Right forelimb (tissue), 1 donor: ENCODE results near the gene SSR1.
"Not testable (repeated sequence)": the region's sequence is repeated elsewhere in the genome, so short reads cannot be mapped to it uniquely, and the experiment has no call there.

ENCODE experiments used
- DNase-seq: peaks from one replicate; pipeline ENCODE4 v3.0.0-alpha.2; 2018

Gene SSR1

GRCh38 chr6:7274525-7274924 is 38.5 kb downstream of the SSR1 start:
- not testable (repeated sequence) for DNase-seq

GRCh38 chr6:7273709-7274108 is 39.3 kb downstream of the SSR1 start:
- no peak for DNase-seq

GRCh38 chr6:7271205-7271534 is 41.8 kb downstream of the SSR1 start:
- DNase-seq, result no peak

GRCh38 chr6:7270320-7271204 is 42.4 kb downstream of the SSR1 start:
- DNase-seq, result no peak

- no peak for DNase-seq
Observed at GRCh38 chr6:7269816-7270215, 43.2 kb downstream of the SSR1 start.

- no peak for DNase-seq
Observed at GRCh38 chr6:7268816-7269555, 44.0 kb downstream of the SSR1 start.

GRCh38 chr6:7268362-7268761 is 44.6 kb downstream of the SSR1 start:
- DNase-seq, result no peak

GRCh38 chr6:7267466-7268091 is 45.4 kb downstream of the SSR1 start:
- DNase-seq, result no peak

- no peak for DNase-seq
Observed at GRCh38 chr6:7267071-7267465, 45.9 kb downstream of the SSR1 start.

- not testable (repeated sequence) for DNase-seq
Observed at GRCh38 chr6:7265385-7265726, 47.6 kb downstream of the SSR1 start.

GRCh38 chr6:7264686-7265384 is 48.2 kb downstream of the SSR1 start:
- DNase-seq, result no peak

- no peak for DNase-seq
Observed at GRCh38 chr6:7264041-7264440, 49.0 kb downstream of the SSR1 start.

GRCh38 chr6:7263519-7263805 is 49.5 kb downstream of the SSR1 start:
- DNase-seq, result not testable (repeated sequence)

- DNase-seq, result peak; percentile 6
Observed at GRCh38 chr6:7262746-7263518, 50.1 kb downstream of the SSR1 start.

GRCh38 chr6:7261852-7262461 is 51.0 kb downstream of the SSR1 start:
- peak; percentile 23 for DNase-seq

GRCh38 chr6:7261032-7261841 is 51.8 kb downstream of the SSR1 start:
- peak; percentile 90 for DNase-seq

GRCh38 chr6:7260291-7261031 is 52.5 kb downstream of the SSR1 start:
- DNase-seq, result no peak

GRCh38 chr6:7258231-7258763 is 54.7 kb downstream of the SSR1 start:
- DNase-seq, result no peak

GRCh38 chr6:7257521-7258230 is 55.3 kb downstream of the SSR1 start:
- DNase-seq, result no peak

GRCh38 chr6:7256785-7257184 is 56.2 kb downstream of the SSR1 start:
- DNase-seq, result no peak
